Measurements from ENCODE around the gene SLIT3. TPM values are rescaled to one million over a fixed set of nuclear protein-coding genes. Genes with fewer than 3 reads are reported as not detected.

Gene SLIT3
- total and polyA plus RNA-seq, 10 of the 15 experiments (the other 5 are each of a cell fraction or from before 2014, with no cell fraction given): 0.05 TPM; not detected in 9

- Histone ChIP-seq H3K27ac (ENCODE audit: control insufficient read depth, insufficient read depth) (no peak overlapping the region), H3K4me1 (ENCODE audit: control insufficient read depth, insufficient read depth, low read length) (no peaks in the 10 kb centered on the region), H2AFZ (ENCODE audit: control insufficient read depth, low read depth, low read length) (no peak overlapping the region), H3K36me3 (ENCODE audit: control insufficient read depth in 2 of 2, insufficient read depth in 2 of 2, low read length in 1 of 2) (no peaks in the 10 kb centered on the region), H4K20me1 (ENCODE audit: control insufficient read depth, insufficient read depth) (no peaks in the 10 kb centered on the region), H3K9me3 (replicated peaks; ENCODE audit: control insufficient read depth, insufficient read depth, low read length) (no peaks in the 10 kb centered on the region), H3K4me2 (ENCODE audit: control insufficient read depth, insufficient read depth) (no peak overlapping the region), H3K27me3 (replicated peaks in 1 of 2; ENCODE audit: control insufficient read depth in 2 of 2, insufficient read depth in 2 of 2, low read length in 1 of 2) (peaks cover 0 to 2% of the 10 kb centered on the region in 2 experiments; a peak in 2 of 4 replicates), H3K4me3 (no peak overlapping the region), H3K79me2 (ENCODE audit: control insufficient read depth, insufficient read depth, low read length) (no peaks in the 10 kb centered on the region), H3K9ac (ENCODE audit: control insufficient read depth, insufficient read depth, low read length) (no peak overlapping the region)
- ChIA-PET SMC1A (ENCODE audit: uncharacterized antibody, unreplicated experiment) (interaction anchor here (2.0 kb wide), 1 partner anchor 10 kb away, joined by 5 read pairs; no protein-coding TSS in a partner anchor), POLR2A (no interaction called here), RAD21 (ENCODE audit: unreplicated experiment) (no interaction called here), CTCF (no interaction called here)
- ATAC-seq (no peak), FAIRE-seq (no peak), DNase-seq (ENCODE audit: low read depth, low spot score) (no peak)
- in situ Hi-C loops (cut with MboI) (no loop called here), intact Hi-C loops (cut with micrococcal nuclease; ENCODE audit: unreplicated experiment) (no loop called here)
- 69% methylated on average over 1 of the region's 1 CpG for WGBS (ENCODE audit: insufficient coverage, insufficient replicate concordance, low lambda C conversion rate, missing lambda C conversion rate)
- no TSS peak for BruUV-seq (replicated peaks)
- TF ChIP-seq NBN (IDR thresholded peaks at IDR 0.05) (no peak), MAX (IDR thresholded peaks at IDR 0.05; ENCODE audit: low read depth, low read length) (no peak), MTA3 (IDR thresholded peaks at IDR 0.05; ENCODE audit: borderline replicate concordance, low read length) (no peak), ZNF384 (IDR thresholded peaks at IDR 0.05; ENCODE audit: borderline replicate concordance, low read depth, low read length) (no peak), RELA (IDR thresholded peaks at IDR 0.05; ENCODE audit: borderline replicate concordance, partially characterized antibody) (no peak), ZNF24 (IDR thresholded peaks at IDR 0.05) (no peak), BACH1 (IDR thresholded peaks at IDR 0.05; ENCODE audit: borderline replicate concordance) (no peak), RFX5 (IDR thresholded peaks at IDR 0.05; ENCODE audit: low read depth, low read length) (no peak), MXI1 (IDR thresholded peaks at IDR 0.05; ENCODE audit: low read depth, low read length) (no peak), CBX5 (IDR thresholded peaks at IDR 0.05; ENCODE audit: low read depth) (no peak), STAT3 (IDR thresholded peaks at IDR 0.05; ENCODE audit: low read depth, low read length) (no peak)
- TF ChIP-seq, protein P1, sequence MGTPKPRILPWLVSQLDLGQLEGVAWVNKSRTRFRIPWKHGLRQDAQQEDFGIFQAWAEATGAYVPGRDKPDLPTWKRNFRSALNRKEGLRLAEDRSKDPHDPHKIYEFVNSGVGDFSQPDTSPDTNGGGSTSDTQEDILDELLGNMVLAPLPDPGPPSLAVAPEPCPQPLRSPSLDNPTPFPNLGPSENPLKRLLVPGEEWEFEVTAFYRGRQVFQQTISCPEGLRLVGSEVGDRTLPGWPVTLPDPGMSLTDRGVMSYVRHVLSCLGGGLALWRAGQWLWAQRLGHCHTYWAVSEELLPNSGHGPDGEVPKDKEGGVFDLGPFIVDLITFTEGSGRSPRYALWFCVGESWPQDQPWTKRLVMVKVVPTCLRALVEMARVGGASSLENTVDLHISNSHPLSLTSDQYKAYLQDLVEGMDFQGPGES (IDR thresholded peaks at IDR 0.05): no peak
- TF ChIP-seq, protein P2, sequence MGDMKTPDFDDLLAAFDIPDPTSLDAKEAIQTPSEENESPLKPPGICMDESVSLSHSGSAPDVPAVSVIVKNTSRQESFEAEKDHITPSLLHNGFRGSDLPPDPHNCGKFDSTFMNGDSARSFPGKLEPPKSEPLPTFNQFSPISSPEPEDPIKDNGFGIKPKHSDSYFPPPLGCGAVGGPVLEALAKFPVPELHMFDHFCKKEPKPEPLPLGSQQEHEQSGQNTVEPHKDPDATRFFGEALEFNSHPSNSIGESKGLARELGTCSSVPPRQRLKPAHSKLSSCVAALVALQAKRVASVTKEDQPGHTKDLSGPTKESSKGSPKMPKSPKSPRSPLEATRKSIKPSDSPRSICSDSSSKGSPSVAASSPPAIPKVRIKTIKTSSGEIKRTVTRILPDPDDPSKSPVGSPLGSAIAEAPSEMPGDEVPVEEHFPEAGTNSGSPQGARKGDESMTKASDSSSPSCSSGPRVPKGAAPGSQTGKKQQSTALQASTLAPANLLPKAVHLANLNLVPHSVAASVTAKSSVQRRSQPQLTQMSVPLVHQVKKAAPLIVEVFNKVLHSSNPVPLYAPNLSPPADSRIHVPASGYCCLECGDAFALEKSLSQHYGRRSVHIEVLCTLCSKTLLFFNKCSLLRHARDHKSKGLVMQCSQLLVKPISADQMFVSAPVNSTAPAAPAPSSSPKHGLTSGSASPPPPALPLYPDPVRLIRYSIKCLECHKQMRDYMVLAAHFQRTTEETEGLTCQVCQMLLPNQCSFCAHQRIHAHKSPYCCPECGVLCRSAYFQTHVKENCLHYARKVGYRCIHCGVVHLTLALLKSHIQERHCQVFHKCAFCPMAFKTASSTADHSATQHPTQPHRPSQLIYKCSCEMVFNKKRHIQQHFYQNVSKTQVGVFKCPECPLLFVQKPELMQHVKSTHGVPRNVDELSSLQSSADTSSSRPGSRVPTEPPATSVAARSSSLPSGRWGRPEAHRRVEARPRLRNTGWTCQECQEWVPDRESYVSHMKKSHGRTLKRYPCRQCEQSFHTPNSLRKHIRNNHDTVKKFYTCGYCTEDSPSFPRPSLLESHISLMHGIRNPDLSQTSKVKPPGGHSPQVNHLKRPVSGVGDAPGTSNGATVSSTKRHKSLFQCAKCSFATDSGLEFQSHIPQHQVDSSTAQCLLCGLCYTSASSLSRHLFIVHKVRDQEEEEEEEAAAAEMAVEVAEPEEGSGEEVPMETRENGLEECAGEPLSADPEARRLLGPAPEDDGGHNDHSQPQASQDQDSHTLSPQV (IDR thresholded peaks at IDR 0.05): no peak
- TF ChIP-seq, protein P3, sequence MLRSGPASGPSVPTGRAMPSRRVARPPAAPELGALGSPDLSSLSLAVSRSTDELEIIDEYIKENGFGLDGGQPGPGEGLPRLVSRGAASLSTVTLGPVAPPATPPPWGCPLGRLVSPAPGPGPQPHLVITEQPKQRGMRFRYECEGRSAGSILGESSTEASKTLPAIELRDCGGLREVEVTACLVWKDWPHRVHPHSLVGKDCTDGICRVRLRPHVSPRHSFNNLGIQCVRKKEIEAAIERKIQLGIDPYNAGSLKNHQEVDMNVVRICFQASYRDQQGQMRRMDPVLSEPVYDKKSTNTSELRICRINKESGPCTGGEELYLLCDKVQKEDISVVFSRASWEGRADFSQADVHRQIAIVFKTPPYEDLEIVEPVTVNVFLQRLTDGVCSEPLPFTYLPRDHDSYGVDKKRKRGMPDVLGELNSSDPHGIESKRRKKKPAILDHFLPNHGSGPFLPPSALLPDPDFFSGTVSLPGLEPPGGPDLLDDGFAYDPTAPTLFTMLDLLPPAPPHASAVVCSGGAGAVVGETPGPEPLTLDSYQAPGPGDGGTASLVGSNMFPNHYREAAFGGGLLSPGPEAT (IDR thresholded peaks at IDR 0.05; ENCODE audit: low read depth): no peak
- TF ChIP-seq, protein P4, sequence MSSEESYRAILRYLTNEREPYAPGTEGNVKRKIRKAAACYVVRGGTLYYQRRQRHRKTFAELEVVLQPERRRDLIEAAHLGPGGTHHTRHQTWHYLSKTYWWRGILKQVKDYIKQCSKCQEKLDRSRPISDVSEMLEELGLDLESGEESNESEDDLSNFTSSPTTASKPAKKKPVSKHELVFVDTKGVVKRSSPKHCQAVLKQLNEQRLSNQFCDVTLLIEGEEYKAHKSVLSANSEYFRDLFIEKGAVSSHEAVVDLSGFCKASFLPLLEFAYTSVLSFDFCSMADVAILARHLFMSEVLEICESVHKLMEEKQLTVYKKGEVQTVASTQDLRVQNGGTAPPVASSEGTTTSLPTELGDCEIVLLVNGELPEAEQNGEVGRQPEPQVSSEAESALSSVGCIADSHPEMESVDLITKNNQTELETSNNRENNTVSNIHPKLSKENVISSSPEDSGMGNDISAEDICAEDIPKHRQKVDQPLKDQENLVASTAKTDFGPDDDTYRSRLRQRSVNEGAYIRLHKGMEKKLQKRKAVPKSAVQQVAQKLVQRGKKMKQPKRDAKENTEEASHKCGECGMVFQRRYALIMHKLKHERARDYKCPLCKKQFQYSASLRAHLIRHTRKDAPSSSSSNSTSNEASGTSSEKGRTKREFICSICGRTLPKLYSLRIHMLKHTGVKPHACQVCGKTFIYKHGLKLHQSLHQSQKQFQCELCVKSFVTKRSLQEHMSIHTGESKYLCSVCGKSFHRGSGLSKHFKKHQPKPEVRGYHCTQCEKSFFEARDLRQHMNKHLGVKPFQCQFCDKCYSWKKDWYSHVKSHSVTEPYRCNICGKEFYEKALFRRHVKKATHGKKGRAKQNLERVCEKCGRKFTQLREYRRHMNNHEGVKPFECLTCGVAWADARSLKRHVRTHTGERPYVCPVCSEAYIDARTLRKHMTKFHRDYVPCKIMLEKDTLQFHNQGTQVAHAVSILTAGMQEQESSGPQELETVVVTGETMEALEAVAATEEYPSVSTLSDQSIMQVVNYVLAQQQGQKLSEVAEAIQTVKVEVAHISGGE (CRISPR knock-in tag; IDR thresholded peaks at IDR 0.05): no peak
These were observed 110.1 kb downstream of the SLIT3 start for GRCh38 chr5:169190849-169191248.
